ENCODE data around the gene BOK. TPM values are rescaled to one million over a fixed set of nuclear protein-coding genes. Genes with fewer than 3 reads are reported as not detected.
"Not testable (repeated sequence)": the region's sequence is repeated elsewhere in the genome, so short reads cannot be mapped to it uniquely, and the experiment has no call there.

BOK gene
- total and polyA plus RNA-seq, 9 of the 15 experiments (the other 6 are each of a cell fraction or from before 2014, with no cell fraction given), result 0.03 to 3.3 (median 2.0) TPM; not detected in 1

- H3K9ac ChIP-seq (ENCODE audit: insufficient read depth in 1 of 2, low read depth in 2 of 2, low read length in 2 of 2); in situ Hi-C loops (cut with MboI); H3K4me2 ChIP-seq (ENCODE audit: insufficient read depth, low read length); H2AFZ ChIP-seq (ENCODE audit: low read depth, low read length); FAIRE-seq; H3K4me1 ChIP-seq (replicated peaks in 1 of 2; ENCODE audit: control insufficient read depth in 2 of 2, insufficient read depth in 2 of 2, low read length in 2 of 2); H4K20me1 ChIP-seq (replicated peaks; ENCODE audit: control insufficient read depth, insufficient read depth, low read length); BruUV-seq (replicated peaks); DNase-seq (ENCODE audit: extremely low read depth in 1 of 4, low spot score in 3 of 4); intact Hi-C loops (cut with micrococcal nuclease); CTCF ChIA-PET (ENCODE audit: low intra/inter-chr PET ratio); H3K79me2 ChIP-seq (ENCODE audit: control insufficient read depth, insufficient read depth, low read length); H3K9me3 ChIP-seq (replicated peaks; ENCODE audit: control insufficient read depth, insufficient read depth, low read depth, low read length); H3K9me1 ChIP-seq (ENCODE audit: control insufficient read depth, insufficient read depth, low read length); H3K4me3 ChIP-seq; H3K27ac ChIP-seq (ENCODE audit: extremely low read depth, low read depth, low read length); POLR2A ChIA-PET; H3K27me3 ChIP-seq (ENCODE audit: control insufficient read depth in 2 of 2, insufficient read depth in 2 of 2, low read length in 2 of 2); H3K36me3 ChIP-seq (ENCODE audit: control insufficient read depth, insufficient read depth, low read length); ATAC-seq: not testable (repeated sequence)
- TF ChIP-seq TRIM24 (IDR thresholded peaks at IDR 0.05), result peak in 1 of 2 experiments; percentile 53; a peak in 1 of 4 replicates
- TF ChIP-seq TRIM28 (IDR thresholded peaks at IDR 0.05), result 0 out of 2 replicates have a peak, but pooled peaks have one; percentile 31
- peak; percentile 17 for TF ChIP-seq ZNF280A (IDR thresholded peaks at IDR 0.05; ENCODE audit: low read depth, partially characterized antibody)
- TF ChIP-seq ZNF445 (CRISPR knock-in tag; IDR thresholded peaks at IDR 0.05; ENCODE audit: low read depth), result peak; percentile 63; the same call in 1 of the 2 replicates
- 41% methylated on average over 24 of the region's 31 CpGs for WGBS (ENCODE audit: insufficient coverage, low coverage, missing lambda C conversion rate)
Measured at GRCh38 chr2:241525818-241526780, 32.4 kb upstream of the BOK start.

Measured in K562 (cell line).